ENCODE data around the gene UBE2E3. TPM values are rescaled to one million over a fixed set of nuclear protein-coding genes. Genes with fewer than 3 reads are reported as not detected.

The UBE2E3 gene
- total RNA-seq, 5 donors from 2014 or later (not counting 1 experiment from before 2014, with no cell fraction given): 21.2 to 25.2 (median 21.3) TPM

DNA sequence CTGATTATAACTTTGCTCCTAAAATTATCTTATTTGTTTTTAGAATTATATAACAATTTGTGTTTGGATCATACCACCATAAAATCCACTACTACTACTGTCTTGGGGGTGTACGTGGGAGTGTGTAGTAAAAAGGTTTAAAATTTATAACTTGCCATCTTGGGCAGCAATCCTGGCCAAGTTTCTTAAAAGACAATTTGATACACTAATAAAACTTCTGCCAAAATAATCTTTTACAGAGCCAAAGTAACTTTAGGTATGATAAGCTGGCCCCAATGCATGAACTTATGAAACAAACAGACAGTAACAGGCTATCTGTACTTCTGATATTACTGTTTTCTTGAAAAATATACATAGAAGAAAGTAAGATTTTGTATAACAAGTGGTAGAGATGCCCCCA is 11.3 kb upstream of the UBE2E3 start:
- Histone ChIP-seq H3K4me3 (ENCODE audit: control insufficient read depth in 1 of 2, extremely low read depth in 1 of 2, low read length in 1 of 2) (no peak overlapping the region), H3K4me1 (ENCODE audit: control insufficient read depth in 1 of 2, extremely low read depth in 1 of 2, insufficient read depth in 2 of 2, low read length in 2 of 2) (no peaks in the 10 kb centered on the region), H3K36me3 (ENCODE audit: control insufficient read depth in 2 of 2, extremely low read depth in 1 of 2, insufficient read depth in 1 of 2, low read length in 1 of 2) (no peaks in the 10 kb centered on the region), H3K27ac (ENCODE audit: low read length) (no peak overlapping the region), H3K27me3 (replicated peaks in 1 of 2; ENCODE audit: control insufficient read depth in 2 of 2, extremely low read depth in 1 of 2, insufficient read depth in 2 of 2, low read length in 1 of 2) (no peaks in the 10 kb centered on the region), H3K9me3 (no peaks in the 10 kb centered on the region)
- ATAC-seq (replicated peaks in 1 of 4) (no peak), DNase-seq (no peak)
- Mint-ChIP-seq H3K4me1 (no peaks in the 10 kb centered on the region), H3K9me3 (no peaks in the 10 kb centered on the region), H3K27me3 (peaks cover 3 to 9% of the 10 kb centered on the region in 2 donors), H3K4me3 (no peak overlapping the region), H3K36me3 (no peaks in the 10 kb centered on the region), H3K27ac (no peak overlapping the region)
- no CpG with 5 or more reads among the region's 1 CpG for WGBS (ENCODE audit: insufficient coverage)
- ChIA-PET CTCF (interaction anchor here (0.6 to 1.6 kb wide), 5 partner anchors 9 to 20 kb away, joined by 3 to 4 read pairs (median 3); no protein-coding TSS in a partner anchor), POLR2A (no interaction called here)

DNA sequence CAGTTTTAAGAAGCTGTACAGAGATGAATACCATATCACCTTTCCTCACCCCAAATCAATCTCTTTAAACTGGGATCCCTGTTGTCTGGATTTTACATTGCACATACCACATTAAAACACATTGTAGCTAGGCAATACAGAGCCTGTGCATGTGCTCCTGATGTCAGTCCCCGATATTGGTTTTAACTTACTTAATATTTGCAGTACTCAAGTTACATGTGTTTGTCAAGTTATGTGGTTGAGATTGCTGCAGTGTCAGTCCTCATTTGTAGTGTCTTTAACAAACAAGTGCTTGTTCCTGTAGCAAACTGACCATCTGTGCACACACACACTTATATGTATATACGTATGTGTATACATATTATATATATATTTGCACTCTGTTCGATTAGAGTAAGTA is 10.4 kb upstream of the UBE2E3 start:
- CTCF ChIA-PET: interaction anchor here in 1 of 2 donors (1.0 to 1.6 kb wide), 4 partner anchors 10 to 21 kb away, joined by 3 to 4 read pairs (median 4); no protein-coding TSS in a partner anchor
- ATAC-seq (replicated peaks in 1 of 4) (no peak), DNase-seq (no peak)
- Histone ChIP-seq H3K9me3 (no peaks in the 10 kb centered on the region), H3K27me3 (replicated peaks in 1 of 2; ENCODE audit: control insufficient read depth in 2 of 2, extremely low read depth in 1 of 2, insufficient read depth in 2 of 2, low read length in 1 of 2) (no peaks in the 10 kb centered on the region), H3K4me1 (ENCODE audit: control insufficient read depth in 1 of 2, extremely low read depth in 1 of 2, insufficient read depth in 2 of 2, low read length in 2 of 2) (no peaks in the 10 kb centered on the region), H3K27ac (ENCODE audit: low read length) (no peak overlapping the region), H3K4me3 (ENCODE audit: control insufficient read depth in 1 of 2, extremely low read depth in 1 of 2, low read length in 1 of 2) (no peak overlapping the region), H3K36me3 (ENCODE audit: control insufficient read depth in 2 of 2, extremely low read depth in 1 of 2, insufficient read depth in 1 of 2, low read length in 1 of 2) (no peaks in the 10 kb centered on the region)
- Mint-ChIP-seq H3K27me3 (peaks cover 3 to 9% of the 10 kb centered on the region in 2 donors), H3K9me3 (no peaks in the 10 kb centered on the region), H3K4me1 (no peaks in the 10 kb centered on the region), H3K4me3 (no peak overlapping the region), H3K27ac (no peak overlapping the region), H3K36me3 (no peaks in the 10 kb centered on the region)
- POLR2A ChIA-PET: no interaction called here
- WGBS (ENCODE audit: insufficient coverage): no CpG with 5 or more reads among the region's 3 CpGs

DNA sequence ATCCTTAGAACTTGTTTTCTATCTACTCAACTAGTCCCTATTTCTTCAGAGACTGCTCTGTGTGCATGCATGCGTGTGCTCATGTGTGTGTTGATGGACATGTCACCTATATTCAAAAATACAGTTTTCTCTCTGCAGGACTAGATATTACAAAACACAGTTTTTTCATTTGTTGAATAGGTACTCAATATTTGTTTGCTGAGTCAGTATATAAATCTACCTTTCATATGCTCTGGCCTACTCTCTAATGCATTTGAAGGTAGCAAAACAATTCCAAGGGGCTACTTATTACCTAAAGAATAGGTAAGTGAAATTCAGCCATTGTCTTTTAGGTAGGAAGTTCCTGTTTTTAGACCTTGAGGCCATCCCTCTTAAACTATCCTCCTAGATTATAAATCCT is 8.6 kb upstream of the UBE2E3 start:
- Histone ChIP-seq H3K27ac (ENCODE audit: low read length) (no peak overlapping the region), H3K27me3 (replicated peaks in 1 of 2; ENCODE audit: control insufficient read depth in 2 of 2, extremely low read depth in 1 of 2, insufficient read depth in 2 of 2, low read length in 1 of 2) (no peaks in the 10 kb centered on the region), H3K9me3 (no peaks in the 10 kb centered on the region), H3K4me3 (ENCODE audit: control insufficient read depth in 1 of 2, extremely low read depth in 1 of 2, low read length in 1 of 2) (no peak overlapping the region), H3K4me1 (ENCODE audit: control insufficient read depth in 1 of 2, extremely low read depth in 1 of 2, insufficient read depth in 2 of 2, low read length in 2 of 2) (no peaks in the 10 kb centered on the region), H3K36me3 (ENCODE audit: control insufficient read depth in 2 of 2, extremely low read depth in 1 of 2, insufficient read depth in 1 of 2, low read length in 1 of 2) (no peaks in the 10 kb centered on the region)
- DNase-seq: no peak
- H3K27ac Mint-ChIP-seq: no peak overlapping the region
- WGBS (ENCODE audit: insufficient coverage): no CpG with 5 or more reads among the region's 1 CpG
- no peaks in the 10 kb centered on the region for H3K4me1 Mint-ChIP-seq
- H3K4me3 Mint-ChIP-seq: no peak overlapping the region
- H3K27me3 Mint-ChIP-seq: peaks cover 0 to 5% of the 10 kb centered on the region in 2 donors
- POLR2A ChIA-PET: no interaction called here
- ATAC-seq (replicated peaks in 1 of 4): no peak
- no peaks in the 10 kb centered on the region for H3K9me3 Mint-ChIP-seq
- CTCF ChIA-PET: interaction anchor here in 1 of 2 donors (0.9 kb wide), 1 partner anchor 8 kb away, joined by 5 read pairs; the partner anchor contains the start of gene UBE2E3
- no peaks in the 10 kb centered on the region for H3K36me3 Mint-ChIP-seq

- POLR2A ChIA-PET: no interaction called here
- Mint-ChIP-seq H3K27me3 (no peaks in the 10 kb centered on the region), H3K36me3 (no peaks in the 10 kb centered on the region)
These were observed 4.8 kb upstream of the UBE2E3 start for GRCh38 chr2:180975585-180975984.

GRCh38 chr2:180978903-180979748 is 1.3 kb upstream of the UBE2E3 start:
- Histone ChIP-seq H3K4me1 (ENCODE audit: control insufficient read depth in 1 of 2, extremely low read depth in 1 of 2, insufficient read depth in 2 of 2, low read length in 2 of 2) (peaks cover 15 to 20% of the 10 kb centered on the region in 2 experiments), H3K27me3 (replicated peaks in 1 of 2; ENCODE audit: control insufficient read depth in 2 of 2, extremely low read depth in 1 of 2, insufficient read depth in 2 of 2, low read length in 1 of 2) (no peaks in the 10 kb centered on the region), H3K4me3 (ENCODE audit: control insufficient read depth in 1 of 2, extremely low read depth in 1 of 2, low read length in 1 of 2) (no peak overlapping the region), H3K27ac (ENCODE audit: low read length) (peak overlapping the region; percentile 54), H3K9me3 (no peaks in the 10 kb centered on the region), H3K36me3 (ENCODE audit: control insufficient read depth in 2 of 2, extremely low read depth in 1 of 2, insufficient read depth in 1 of 2, low read length in 1 of 2) (no peaks in the 10 kb centered on the region)
- DNase-seq (peak in 1 of 35 experiments; percentile 1), ATAC-seq (replicated peaks in 1 of 4) (no peak)
- H3K4me3 Mint-ChIP-seq: peak overlapping the region; percentile 74 to 80 (median 77)
- H3K27me3 Mint-ChIP-seq: no peaks in the 10 kb centered on the region
- H3K27ac Mint-ChIP-seq: peak overlapping the region; percentile 82 to 86
- peaks cover 27 to 38% (median 37%) of the 10 kb centered on the region in 3 donors for H3K4me1 Mint-ChIP-seq
- ChIA-PET CTCF (interaction anchor here in 1 of 2 donors (0.8 to 2.3 kb wide), 7 partner anchors 9 to 855 kb away, joined by 3 to 7 read pairs (median 3); no protein-coding TSS in a partner anchor), POLR2A (interaction anchor here (0.6 to 0.9 kb wide), 3 partner anchors 66 to 629 kb away, joined by 3 read pairs; no protein-coding TSS in a partner anchor)
- WGBS (ENCODE audit: insufficient coverage): no CpG with 5 or more reads among the region's 7 CpGs
- H3K36me3 Mint-ChIP-seq: peaks cover 5% of the 10 kb centered on the region
- H3K9me3 Mint-ChIP-seq: no peaks in the 10 kb centered on the region

More at GRCh38 chr2:180975585-180975984, 4.8 kb upstream of the UBE2E3 start:
- no peak overlapping the region for H3K27ac ChIP-seq (ENCODE audit: low read length)
- no CpG with 5 or more reads among the region's 2 CpGs for WGBS (ENCODE audit: insufficient coverage)
- no peak overlapping the region for H3K4me3 Mint-ChIP-seq
- no peak overlapping the region for H3K4me3 ChIP-seq (ENCODE audit: control insufficient read depth in 1 of 2, extremely low read depth in 1 of 2, low read length in 1 of 2)
- no peak for ATAC-seq (replicated peaks in 1 of 4)
- H3K9me3 Mint-ChIP-seq: no peaks in the 10 kb centered on the region
- H3K4me1 Mint-ChIP-seq: peaks cover 0 to 9% (median 8%) of the 10 kb centered on the region in 3 donors
- no peak for DNase-seq
- no peak overlapping the region for H3K27ac Mint-ChIP-seq
- CTCF ChIA-PET: no interaction called here
- no peaks in the 10 kb centered on the region for H3K27me3 ChIP-seq (replicated peaks in 1 of 2; ENCODE audit: control insufficient read depth in 2 of 2, extremely low read depth in 1 of 2, insufficient read depth in 2 of 2, low read length in 1 of 2)
- no peaks in the 10 kb centered on the region for H3K9me3 ChIP-seq
- peaks cover 5 to 9% of the 10 kb centered on the region in 2 experiments for H3K4me1 ChIP-seq (ENCODE audit: control insufficient read depth in 1 of 2, extremely low read depth in 1 of 2, insufficient read depth in 2 of 2, low read length in 2 of 2)
- no peaks in the 10 kb centered on the region for H3K36me3 ChIP-seq (ENCODE audit: control insufficient read depth in 2 of 2, extremely low read depth in 1 of 2, insufficient read depth in 1 of 2, low read length in 1 of 2)

GRCh38 chr2:180979749-180980105 is 678 bp upstream of the UBE2E3 start:
- no peak for DNase-seq
- Histone ChIP-seq H3K4me3 (ENCODE audit: control insufficient read depth in 1 of 2, extremely low read depth in 1 of 2, low read length in 1 of 2) (peak overlapping the region; percentile 51 to 71), H3K4me1 (ENCODE audit: control insufficient read depth in 1 of 2, extremely low read depth in 1 of 2, insufficient read depth in 2 of 2, low read length in 2 of 2) (peaks cover 15 to 25% of the 10 kb centered on the region in 2 experiments), H3K27ac (ENCODE audit: low read length) (peak overlapping the region; percentile 54), H3K36me3 (ENCODE audit: control insufficient read depth in 2 of 2, extremely low read depth in 1 of 2, insufficient read depth in 1 of 2, low read length in 1 of 2) (no peaks in the 10 kb centered on the region), H3K27me3 (replicated peaks in 1 of 2; ENCODE audit: control insufficient read depth in 2 of 2, extremely low read depth in 1 of 2, insufficient read depth in 2 of 2, low read length in 1 of 2) (no peaks in the 10 kb centered on the region), H3K9me3 (no peaks in the 10 kb centered on the region)
- CTCF ChIA-PET: interaction anchor here (0.5 to 2.3 kb wide), 8 partner anchors 7 to 415 kb away, joined by 3 to 7 read pairs (median 4); no protein-coding TSS in a partner anchor
- peaks cover 33 to 41% (median 41%) of the 10 kb centered on the region in 3 donors for H3K4me1 Mint-ChIP-seq
- peaks cover 6% of the 10 kb centered on the region for H3K36me3 Mint-ChIP-seq
- H3K27ac Mint-ChIP-seq: peak overlapping the region; percentile 82 to 86
- WGBS (ENCODE audit: insufficient coverage): 26% methylated on average over 6 of the region's 9 CpGs
- H3K9me3 Mint-ChIP-seq: no peaks in the 10 kb centered on the region
- POLR2A ChIA-PET: interaction anchor here in 1 of 2 donors (0.6 kb wide), 1 partner anchor 218 kb away, joined by 3 read pairs; no protein-coding TSS in a partner anchor
- no peak for ATAC-seq (replicated peaks in 1 of 4)
- H3K4me3 Mint-ChIP-seq: peak overlapping the region; percentile 74 to 80 (median 77)
- H3K27me3 Mint-ChIP-seq: no peaks in the 10 kb centered on the region
